Prostate gland (tissue), 2 donors: ENCODE results near the gene SLC25A23.

Experiments used
- CTCF ChIP-seq, 4 experiments: fragments of 200-600 bp in 2 of 4; fragments of 450-650 bp in 2 of 4; sonication (generic) in 2 of 4; IDR thresholded peaks; 1 replicate in 3 of 4; 2 replicates in 1 of 4; pipeline ENCODE4 v1.5.1; 2016 to 2019; ENCODE audit warnings: antibody characterized with exemption in 4 of 4, mild to moderate bottlenecking in 2 of 4, moderate library complexity in 2 of 4
- POLR2A ChIP-seq: fragments of 450-650 bp; IDR thresholded peaks from one replicate; pipeline ENCODE4 v1.6.1; 2016; ENCODE audit warnings: antibody characterized with exemption, mild to moderate bottlenecking
- POLR2AphosphoS5 ChIP-seq: sonication (generic); formaldehyde crosslinking; IDR thresholded peaks from one replicate; pipeline ENCODE4 v1.6.1; 2017; ENCODE audit warnings: antibody characterized with exemption

- TF ChIP-seq CTCF (IDR thresholded peaks at IDR 0.05), result no peak
- no peak for TF ChIP-seq POLR2AphosphoS5
- no peak for TF ChIP-seq POLR2A
Measured at GRCh38 chr19:6409346-6409745, 50.2 kb downstream of the SLC25A23 start.
